GM21447 (cell line): ENCODE data around the gene IL13RA1.
"Not testable (repeated sequence)": the region's sequence is repeated elsewhere in the genome, so short reads cannot be mapped to it uniquely, and the experiment has no call there.

Source experiments
- ATAC-seq: cut with Tn5 transposase; IDR thresholded peaks from one replicate; pipeline ENCODE4 v1.9.1; 2021; ENCODE audit not compliant: unreplicated experiment

The IL13RA1 gene

GRCh38 chrX:118726887-118727685, at the start of gene IL13RA1:
IL13RA1 (plus strand) TSS chrX:118727606; CDS start chrX:118727639, 33 bp downstream.
- peak; percentile 59 for ATAC-seq

- ATAC-seq, result no peak
Observed at GRCh38 chrX:118679290-118679689, 48.1 kb upstream of the IL13RA1 start.

- ATAC-seq, result no peak
Observed at GRCh38 chrX:118682258-118683014, 45.0 kb upstream of the IL13RA1 start.

- no peak for ATAC-seq
Observed at GRCh38 chrX:118685393-118685792, 42.0 kb upstream of the IL13RA1 start.

GRCh38 chrX:118688935-118689334, 38.5 kb upstream of the IL13RA1 start:
- no peak for ATAC-seq

- no peak for ATAC-seq
Observed at GRCh38 chrX:118693843-118694242, 33.6 kb upstream of the IL13RA1 start.

GRCh38 chrX:118694638-118695037, 32.8 kb upstream of the IL13RA1 start:
- no peak for ATAC-seq

- ATAC-seq, result no peak
Observed at GRCh38 chrX:118698516-118699170, 28.8 kb upstream of the IL13RA1 start.

- no peak for ATAC-seq
Observed at GRCh38 chrX:118702741-118703140, 24.7 kb upstream of the IL13RA1 start.

GRCh38 chrX:118706681-118707080, 20.7 kb upstream of the IL13RA1 start:
- no peak for ATAC-seq

- no peak for ATAC-seq
Observed at GRCh38 chrX:118714521-118714920, 12.9 kb upstream of the IL13RA1 start.

- ATAC-seq, result not testable (repeated sequence)
Observed at GRCh38 chrX:118715917-118716316, 11.5 kb upstream of the IL13RA1 start.

- not testable (repeated sequence) for ATAC-seq
Observed at GRCh38 chrX:118716833-118717232, 10.6 kb upstream of the IL13RA1 start.

GRCh38 chrX:118717678-118718391, 9.6 kb upstream of the IL13RA1 start:
- ATAC-seq, result no peak

- no peak for ATAC-seq
Observed at GRCh38 chrX:118718737-118719136, 8.7 kb upstream of the IL13RA1 start.

- ATAC-seq, result no peak
Observed at GRCh38 chrX:118720058-118720707, 7.2 kb upstream of the IL13RA1 start.

- no peak for ATAC-seq
Observed at GRCh38 chrX:118723376-118723775, 4.0 kb upstream of the IL13RA1 start.

GRCh38 chrX:118724365-118724764, 3.0 kb upstream of the IL13RA1 start:
- ATAC-seq, result no peak

- ATAC-seq, result no peak
Observed at GRCh38 chrX:118724775-118725174, 2.6 kb upstream of the IL13RA1 start.

- ATAC-seq, result no peak
Observed at GRCh38 chrX:118726396-118726795, 1.0 kb upstream of the IL13RA1 start.
